B cell (primary cell): Measurements from ENCODE around the gene SCUBE1. TPM values are rescaled to one million over a fixed set of nuclear protein-coding genes. Genes with fewer than 3 reads are reported as not detected.

Experiments used
- ATAC-seq: fragments of 200-7000 bp; cut with Tn5 transposase; one replicate; pipeline ENCODE4 v1.10.0; 2021; ENCODE audit warnings: low read depth, mild to moderate bottlenecking, moderate number of reproducible peaks, moderate library complexity
- CTCF ChIA-PET: fragments of 350-600 bp; sonication (Branson Sonifier 250); formaldehyde crosslinking; loops from one replicate; lab custom pipeline; 2021; ENCODE audit warnings: antibody characterized with exemption, inconsistent platforms; lab: Charles Lee
- POLR2A ChIA-PET: fragments of 350-600 bp; sonication (Branson Sonifier 250); formaldehyde crosslinking; loops from one replicate; lab custom pipeline; 2021; ENCODE audit warnings: antibody characterized with exemption; lab: Charles Lee
- DNase-seq: peaks from one replicate; pipeline ENCODE4 v3.0.0; 2013
- H2AFZ ChIP-seq: 2 replicates; pipeline ENCODE4 v1.6.1; 2012; ENCODE audit warnings: mild to moderate bottlenecking, low read depth, low read length; ENCODE audit not compliant: insufficient read depth, poor library complexity, severe bottlenecking
- H3K27ac ChIP-seq, 2 donors: 1 replicate in 1 of 2; 2 replicates in 1 of 2; pipeline ENCODE4 v1.5.1; 2012 to 2013; ENCODE audit warnings: low read length in 2 of 2, mild to moderate bottlenecking in 2 of 2, moderate library complexity in 1 of 2
- H3K27me3 ChIP-seq, 4 experiments: fragments of 200-600 bp in 1 of 4; sonication (generic) in 1 of 4; replicated peaks in 1 of 4; 1 replicate in 2 of 4; 2 replicates in 2 of 4; pipeline versions ENCODE4 v1.6.1 to v1.7.0; 2013 to 2016; ENCODE audit warnings: low read length in 3 of 4, mild to moderate bottlenecking in 2 of 4, mixed read lengths in 1 of 4, moderate library complexity in 1 of 4; ENCODE audit not compliant: insufficient read depth in 4 of 4, control insufficient read depth in 3 of 4; ENCODE audit errors: control extremely low read depth in 1 of 4
- H3K36me3 ChIP-seq, 2 experiments: replicated peaks in 1 of 2; 1 replicate in 1 of 2; 2 replicates in 1 of 2; pipeline versions ENCODE4 v1.6.1 to v1.7.1; 2013; ENCODE audit warnings: low read length in 1 of 2; ENCODE audit not compliant: insufficient read depth in 2 of 2, control insufficient read depth in 1 of 2; ENCODE audit errors: control extremely low read depth in 1 of 2, extremely low read depth in 1 of 2
- H3K4me1 ChIP-seq, 2 donors: fragments of 200-600 bp in 1 of 2; sonication (generic) in 1 of 2; 1 replicate in 1 of 2; 2 replicates in 1 of 2; pipeline versions ENCODE4 v1.5.1 to v1.6.1; 2013 to 2017; ENCODE audit warnings: low read length in 2 of 2; ENCODE audit not compliant: control insufficient read depth in 2 of 2, insufficient read depth in 2 of 2
- H3K4me2 ChIP-seq: replicated peaks from 2 replicates; pipeline ENCODE3; 2012; ENCODE audit warnings: mild to moderate bottlenecking, low read depth, low read length; ENCODE audit not compliant: poor library complexity, severe bottlenecking
- H3K4me3 ChIP-seq, 5 experiments: fragments of 200-600 bp in 1 of 5; sonication (generic) in 1 of 5; 1 replicate in 3 of 5; 2 replicates in 2 of 5; pipeline versions ENCODE4 v1.5.1 to v1.7.0; 2011 to 2016; ENCODE audit warnings: low read length in 4 of 5, mild to moderate bottlenecking in 4 of 5, low read depth in 2 of 5, control low read depth in 1 of 5, moderate library complexity in 1 of 5; ENCODE audit not compliant: insufficient read depth in 1 of 5; ENCODE audit errors: control extremely low read depth in 1 of 5, extremely low read depth in 1 of 5
- H3K79me2 ChIP-seq: fragments of 200-600 bp; sonication (generic); one replicate; pipeline ENCODE4 v1.6.0; 2016; ENCODE audit warnings: low read length; ENCODE audit not compliant: control insufficient read depth, insufficient read depth
- H3K9ac ChIP-seq: fragments of 200-600 bp; sonication (generic); 2 replicates; pipeline ENCODE4 v1.6.1; 2017; ENCODE audit warnings: mild to moderate bottlenecking, low read length, moderate library complexity
- H3K9me3 ChIP-seq, 3 donors: one replicate each; pipeline versions ENCODE4 v1.6.1 to v1.7.1; 2013; ENCODE audit warnings: low read length in 2 of 3; ENCODE audit not compliant: control insufficient read depth in 2 of 3, insufficient read depth in 1 of 3; ENCODE audit errors: control extremely low read depth in 1 of 3
- H4K20me1 ChIP-seq: 2 replicates; pipeline ENCODE4 v1.6.0; 2012; ENCODE audit warnings: mild to moderate bottlenecking, low read length; ENCODE audit not compliant: insufficient read depth, control insufficient read depth, poor library complexity, severe bottlenecking
- H3K27ac Mint-ChIP-seq: one replicate; pipeline ENCODE4 v1.8.0; 2021; ENCODE audit warnings: mixed read lengths
- H3K27me3 Mint-ChIP-seq: one replicate; pipeline ENCODE4 v1.8.0; 2021; ENCODE audit warnings: mixed read lengths
- H3K4me1 Mint-ChIP-seq: one replicate; pipeline ENCODE4 v1.8.0; 2021; ENCODE audit warnings: mixed read lengths
- H3K4me3 Mint-ChIP-seq: one replicate; pipeline ENCODE4 v1.8.0; 2021; ENCODE audit warnings: mixed read lengths
- H3K9me3 Mint-ChIP-seq: one replicate; pipeline ENCODE4 v1.8.0; 2022; ENCODE audit warnings: mixed read lengths; ENCODE audit not compliant: insufficient read depth
- CTCF ChIP-seq: fragments of 200-600 bp; IDR thresholded peaks from one replicate; pipeline ENCODE4 v1.8.0; 2022; ENCODE audit warnings: antibody characterized with exemption, mild to moderate bottlenecking
- EZH2 ChIP-seq: IDR thresholded peaks from 2 replicates; pipeline ENCODE4 v1.6.1; 2012; ENCODE audit warnings: borderline replicate concordance, low read depth, mild to moderate bottlenecking, moderate library complexity, low read length; ENCODE audit not compliant: insufficient read depth, poor library complexity, severe bottlenecking
- WGBS: methylation state at CpG from one replicate; pipeline ENCODE4 v1.1.5; 2013; ENCODE audit warnings: missing lambda C conversion rate; ENCODE audit not compliant: insufficient coverage; 5-methylcytosine and 5-hydroxymethylcytosine counted together
- intact Hi-C: fragments of 100-400 bp; cut with micrococcal nuclease; formaldehyde crosslinking; loops from one replicate; pipeline ENCODE4 v1.10.0; 2022
- polyA plus RNA-seq: library from polyadenylated mRNA; depleted of rRNA; stranded (reverse); fragments of >200 nt; gene quantifications from 2 replicates; pipeline ENCODE4 v1.2.3, GENCODE V29; 2012
- total RNA-seq, 2 donors: library from RNA; stranded (reverse); fragments of 120-200 nt in 1 of 2; gene quantifications; 1 replicate in 1 of 2; 2 replicates in 1 of 2; pipeline versions ENCODE4 v1.2.3 to v1.2.4, GENCODE V29; 2013 to 2022

SCUBE1 gene
- total and polyA plus RNA-seq, 2 donors (not counting 1 experiment from before 2014, with no cell fraction given): not detected

DNA sequence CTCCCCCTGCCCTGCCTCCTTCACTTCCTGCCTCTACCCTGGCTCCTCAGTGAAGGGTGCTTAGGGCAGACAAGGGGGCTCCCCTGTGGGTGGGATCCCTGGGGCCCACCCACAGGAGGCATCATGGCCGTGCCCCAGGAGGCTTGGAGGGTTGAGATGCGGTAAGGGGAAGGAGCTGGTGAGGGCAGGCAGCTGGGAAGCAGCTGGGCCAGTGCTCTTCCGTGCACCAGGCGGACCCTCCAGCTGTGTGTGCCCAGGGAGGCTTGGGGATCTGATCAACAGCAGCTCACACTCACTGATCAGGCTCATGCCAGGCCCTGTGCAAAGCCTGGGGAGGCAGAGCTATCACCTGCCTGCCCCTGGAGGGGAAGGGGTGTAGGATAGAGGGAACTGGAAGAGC lies 97.0 kb downstream of the SCUBE1 start:
- no peak overlapping the region for H3K27ac ChIP-seq
- H3K27me3 ChIP-seq: no peaks in the 10 kb centered on the region
- intact Hi-C loops: no loop called here
- no peak overlapping the region for H3K9ac ChIP-seq
- H3K9me3 Mint-ChIP-seq: no peaks in the 10 kb centered on the region
- H3K4me1 Mint-ChIP-seq: no peaks in the 10 kb centered on the region
- no peaks in the 10 kb centered on the region for H3K9me3 ChIP-seq
- H3K4me2 ChIP-seq: no peak overlapping the region
- no peaks in the 10 kb centered on the region for H4K20me1 ChIP-seq
- no peak overlapping the region for H3K27ac Mint-ChIP-seq
- 0% methylated on average over 4 of the region's 4 CpGs for WGBS
- no peak overlapping the region for H3K4me3 ChIP-seq
- H2AFZ ChIP-seq: no peak overlapping the region
- H3K27me3 Mint-ChIP-seq: peaks cover 3% of the 10 kb centered on the region
- CTCF ChIA-PET: no interaction called here
- no peak overlapping the region for H3K4me3 Mint-ChIP-seq
- H3K4me1 ChIP-seq: no peaks in the 10 kb centered on the region
- DNase-seq (no peak), ATAC-seq (no peak)
- H3K79me2 ChIP-seq: no peaks in the 10 kb centered on the region
- no peak for TF ChIP-seq EZH2
- POLR2A ChIA-PET: no interaction called here
- no peaks in the 10 kb centered on the region for H3K36me3 ChIP-seq

- no peaks in the 10 kb centered on the region for H3K4me1 ChIP-seq
- ChIA-PET CTCF (no interaction called here), POLR2A (no interaction called here)
- H3K4me3 ChIP-seq: no peak overlapping the region
- Mint-ChIP-seq H3K4me1 (no peaks in the 10 kb centered on the region), H3K27ac (no peak overlapping the region), H3K4me3 (no peak overlapping the region), H3K9me3 (no peaks in the 10 kb centered on the region), H3K27me3 (peaks cover 3% of the 10 kb centered on the region)
- no peak for TF ChIP-seq EZH2
- TF ChIP-seq CTCF: no peak
- intact Hi-C loops: no loop called here
- DNase-seq (no peak), ATAC-seq (no peak)
- no peaks in the 10 kb centered on the region for H4K20me1 ChIP-seq
- WGBS: 50% methylated on average over 10 of the region's 10 CpGs
- no peak overlapping the region for H2AFZ ChIP-seq
- no peak overlapping the region for H3K9ac ChIP-seq
- H3K27ac ChIP-seq: no peak overlapping the region
- H3K27me3 ChIP-seq: no peaks in the 10 kb centered on the region
- no peaks in the 10 kb centered on the region for H3K9me3 ChIP-seq
- no peak overlapping the region for H3K4me2 ChIP-seq
- H3K36me3 ChIP-seq: no peaks in the 10 kb centered on the region
- H3K79me2 ChIP-seq: no peaks in the 10 kb centered on the region
Measured at GRCh38 chr22:43245717-43246116, 97.5 kb downstream of the SCUBE1 start.
